ENCODE data around the gene CNTNAP2.

The CNTNAP2 gene

DNA sequence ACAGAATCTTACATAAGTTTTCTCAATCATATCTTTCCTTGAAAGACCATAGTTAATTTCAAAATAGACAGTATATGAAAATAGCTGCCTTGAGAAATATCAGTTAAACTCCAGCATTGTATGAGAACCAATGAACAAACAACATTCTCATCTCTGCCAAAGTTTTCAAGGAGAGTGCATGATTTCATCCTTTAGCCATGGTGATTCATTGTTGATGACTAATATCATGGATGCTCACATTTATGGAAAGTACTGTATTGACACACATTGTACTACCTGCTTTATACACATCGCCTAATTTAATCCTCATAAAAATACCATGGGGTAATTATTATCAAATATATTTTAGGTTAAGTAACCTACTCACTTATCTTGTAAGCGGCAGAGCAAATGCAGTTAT is 250.3 kb downstream of the CNTNAP2 start:
- H3K36me3 ChIP-seq (ENCODE audit: control insufficient read depth in 2 of 2, insufficient read depth in 1 of 2, low read length in 2 of 2), result no peaks in the 10 kb centered on the region
- H3K4me3 ChIP-seq (ENCODE audit: low read depth, low read length), result no peak overlapping the region
- no peak for TF ChIP-seq GLI4 (tag by site-specific recombination; IDR thresholded peaks at IDR 0.05)
- TF ChIP-seq ZNF16 (tag by site-specific recombination; IDR thresholded peaks at IDR 0.05; ENCODE audit: low read depth), result no peak
- TF ChIP-seq KLF9 (tag by site-specific recombination; IDR thresholded peaks at IDR 0.05; ENCODE audit: low read depth), result no peak
- TF ChIP-seq, protein P1, sequence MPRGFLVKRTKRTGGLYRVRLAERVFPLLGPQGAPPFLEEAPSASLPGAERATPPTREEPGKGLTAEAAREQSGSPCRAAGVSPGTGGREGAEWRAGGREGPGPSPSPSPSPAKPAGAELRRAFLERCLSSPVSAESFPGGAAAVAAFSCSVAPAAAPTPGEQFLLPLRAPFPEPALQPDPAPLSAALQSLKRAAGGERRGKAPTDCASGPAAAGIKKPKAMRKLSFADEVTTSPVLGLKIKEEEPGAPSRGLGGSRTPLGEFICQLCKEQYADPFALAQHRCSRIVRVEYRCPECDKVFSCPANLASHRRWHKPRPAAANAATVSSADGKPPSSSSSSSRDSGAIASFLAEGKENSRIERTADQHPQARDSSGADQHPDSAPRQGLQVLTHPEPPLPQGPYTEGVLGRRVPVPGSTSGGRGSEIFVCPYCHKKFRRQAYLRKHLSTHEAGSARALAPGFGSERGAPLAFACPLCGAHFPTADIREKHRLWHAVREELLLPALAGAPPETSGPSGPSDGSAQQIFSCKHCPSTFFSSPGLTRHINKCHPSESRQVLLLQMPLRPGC (tag by site-specific recombination; IDR thresholded peaks at IDR 0.05), result no peak
- TF ChIP-seq KLF7 (tag by site-specific recombination; IDR thresholded peaks at IDR 0.05; ENCODE audit: borderline replicate concordance), result no peak
- TF ChIP-seq, protein P2, sequence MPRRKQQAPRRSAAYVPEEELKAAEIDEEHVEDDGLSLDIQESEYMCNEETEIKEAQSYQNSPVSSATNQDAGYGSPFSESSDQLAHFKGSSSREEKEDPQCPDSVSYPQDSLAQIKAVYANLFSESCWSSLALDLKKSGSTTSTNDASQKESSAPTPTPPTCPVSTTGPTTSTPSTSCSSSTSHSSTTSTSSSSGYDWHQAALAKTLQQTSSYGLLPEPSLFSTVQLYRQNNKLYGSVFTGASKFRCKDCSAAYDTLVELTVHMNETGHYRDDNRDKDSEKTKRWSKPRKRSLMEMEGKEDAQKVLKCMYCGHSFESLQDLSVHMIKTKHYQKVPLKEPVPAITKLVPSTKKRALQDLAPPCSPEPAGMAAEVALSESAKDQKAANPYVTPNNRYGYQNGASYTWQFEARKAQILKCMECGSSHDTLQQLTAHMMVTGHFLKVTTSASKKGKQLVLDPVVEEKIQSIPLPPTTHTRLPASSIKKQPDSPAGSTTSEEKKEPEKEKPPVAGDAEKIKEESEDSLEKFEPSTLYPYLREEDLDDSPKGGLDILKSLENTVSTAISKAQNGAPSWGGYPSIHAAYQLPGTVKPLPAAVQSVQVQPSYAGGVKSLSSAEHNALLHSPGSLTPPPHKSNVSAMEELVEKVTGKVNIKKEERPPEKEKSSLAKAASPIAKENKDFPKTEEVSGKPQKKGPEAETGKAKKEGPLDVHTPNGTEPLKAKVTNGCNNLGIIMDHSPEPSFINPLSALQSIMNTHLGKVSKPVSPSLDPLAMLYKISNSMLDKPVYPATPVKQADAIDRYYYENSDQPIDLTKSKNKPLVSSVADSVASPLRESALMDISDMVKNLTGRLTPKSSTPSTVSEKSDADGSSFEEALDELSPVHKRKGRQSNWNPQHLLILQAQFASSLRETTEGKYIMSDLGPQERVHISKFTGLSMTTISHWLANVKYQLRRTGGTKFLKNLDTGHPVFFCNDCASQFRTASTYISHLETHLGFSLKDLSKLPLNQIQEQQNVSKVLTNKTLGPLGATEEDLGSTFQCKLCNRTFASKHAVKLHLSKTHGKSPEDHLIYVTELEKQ (tag by site-specific recombination; IDR thresholded peaks at IDR 0.05; ENCODE audit: borderline replicate concordance), result no peak
- TF ChIP-seq ZNF596 (tag by site-specific recombination; IDR thresholded peaks at IDR 0.05), result no peak
- no peak for TF ChIP-seq ZNF112 (tag by site-specific recombination; IDR thresholded peaks at IDR 0.05)
- no peak for TF ChIP-seq HOXD13 (CRISPR knock-in tag; IDR thresholded peaks at IDR 0.05; ENCODE audit: borderline replicate concordance)
- POLR2A ChIA-PET, result no interaction called here
- H3K27ac ChIP-seq (ENCODE audit: extremely low read depth, low read depth, low read length), result no peak overlapping the region
- no peaks in the 10 kb centered on the region for H3K9me3 ChIP-seq (ENCODE audit: control insufficient read depth, insufficient read depth, low read depth, low read length)
- H3K4me1 ChIP-seq (ENCODE audit: control insufficient read depth, insufficient read depth, low read length), result no peaks in the 10 kb centered on the region
- CTCF ChIA-PET, result interaction anchor here (0.7 kb wide), 1 partner anchor 143 kb away, joined by 4 read pairs; no protein-coding TSS in a partner anchor

DNA sequence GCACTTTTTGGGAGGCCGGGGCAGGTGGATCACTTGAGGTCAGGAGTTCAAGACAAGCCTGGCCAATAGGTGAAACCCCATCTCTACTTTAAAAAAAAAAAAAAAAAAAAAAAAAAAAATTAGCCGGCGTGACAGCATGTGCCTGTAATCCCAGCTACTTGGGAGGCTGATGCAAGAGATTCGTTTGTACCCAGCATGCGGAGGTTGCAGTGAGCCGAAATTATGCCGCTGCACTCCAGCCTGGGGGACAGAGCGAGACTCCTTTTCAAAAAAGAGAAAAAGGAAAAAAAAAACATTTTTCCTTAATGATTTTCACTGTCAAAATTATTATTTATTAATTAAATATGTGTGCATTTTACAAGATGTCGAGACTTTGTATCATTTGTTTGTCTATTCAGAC is 253.6 kb downstream of the CNTNAP2 start:
- ChIA-PET CTCF (interaction anchor here (0.7 kb wide), 1 partner anchor 108 kb away, joined by 3 read pairs; no protein-coding TSS in a partner anchor), POLR2A (no interaction called here)
- no peaks in the 10 kb centered on the region for H3K9me3 ChIP-seq (ENCODE audit: control insufficient read depth, insufficient read depth, low read depth, low read length)
- no peaks in the 10 kb centered on the region for H3K36me3 ChIP-seq (ENCODE audit: control insufficient read depth in 2 of 2, insufficient read depth in 1 of 2, low read length in 2 of 2)
- H3K27ac ChIP-seq (ENCODE audit: extremely low read depth, low read depth, low read length), result no peak overlapping the region
- no peak overlapping the region for H3K4me3 ChIP-seq (ENCODE audit: low read depth, low read length)
- H3K4me1 ChIP-seq (ENCODE audit: control insufficient read depth, insufficient read depth, low read length), result no peaks in the 10 kb centered on the region
- TF ChIP-seq, protein P3, sequence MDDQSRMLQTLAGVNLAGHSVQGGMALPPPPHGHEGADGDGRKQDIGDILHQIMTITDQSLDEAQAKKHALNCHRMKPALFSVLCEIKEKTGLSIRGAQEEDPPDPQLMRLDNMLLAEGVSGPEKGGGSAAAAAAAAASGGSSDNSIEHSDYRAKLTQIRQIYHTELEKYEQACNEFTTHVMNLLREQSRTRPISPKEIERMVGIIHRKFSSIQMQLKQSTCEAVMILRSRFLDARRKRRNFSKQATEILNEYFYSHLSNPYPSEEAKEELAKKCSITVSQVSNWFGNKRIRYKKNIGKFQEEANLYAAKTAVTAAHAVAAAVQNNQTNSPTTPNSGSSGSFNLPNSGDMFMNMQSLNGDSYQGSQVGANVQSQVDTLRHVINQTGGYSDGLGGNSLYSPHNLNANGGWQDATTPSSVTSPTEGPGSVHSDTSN (CRISPR knock-in tag; IDR thresholded peaks at IDR 0.05), result no peak
- TF ChIP-seq, protein P4, sequence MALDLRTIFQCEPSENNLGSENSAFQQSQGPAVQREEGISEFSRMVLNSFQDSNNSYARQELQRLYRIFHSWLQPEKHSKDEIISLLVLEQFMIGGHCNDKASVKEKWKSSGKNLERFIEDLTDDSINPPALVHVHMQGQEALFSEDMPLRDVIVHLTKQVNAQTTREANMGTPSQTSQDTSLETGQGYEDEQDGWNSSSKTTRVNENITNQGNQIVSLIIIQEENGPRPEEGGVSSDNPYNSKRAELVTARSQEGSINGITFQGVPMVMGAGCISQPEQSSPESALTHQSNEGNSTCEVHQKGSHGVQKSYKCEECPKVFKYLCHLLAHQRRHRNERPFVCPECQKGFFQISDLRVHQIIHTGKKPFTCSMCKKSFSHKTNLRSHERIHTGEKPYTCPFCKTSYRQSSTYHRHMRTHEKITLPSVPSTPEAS (tag by site-specific recombination; IDR thresholded peaks at IDR 0.05), result no peak
- TF ChIP-seq ZNF670 (tag by site-specific recombination; IDR thresholded peaks at IDR 0.05; ENCODE audit: low read depth), result no peak
- TF ChIP-seq, protein P1 (tag by site-specific recombination; IDR thresholded peaks at IDR 0.05), result no peak
